Stimulated activated CD4-positive, alpha-beta T cell treated with anti-CD3 and anti-CD28 coated beads, Interleukin-1b, Interleukin-23, amount 100 ng/mL, for 4 hours (primary cell): Measurements from ENCODE around the gene ACKR3.

ENCODE experiments used
- DNase-seq, 2 donors: peaks; one replicate each; pipeline ENCODE4 v3.0.0-alpha.2; 2020; ENCODE audit warnings: low read depth in 2 of 2

The ACKR3 gene

DNA sequence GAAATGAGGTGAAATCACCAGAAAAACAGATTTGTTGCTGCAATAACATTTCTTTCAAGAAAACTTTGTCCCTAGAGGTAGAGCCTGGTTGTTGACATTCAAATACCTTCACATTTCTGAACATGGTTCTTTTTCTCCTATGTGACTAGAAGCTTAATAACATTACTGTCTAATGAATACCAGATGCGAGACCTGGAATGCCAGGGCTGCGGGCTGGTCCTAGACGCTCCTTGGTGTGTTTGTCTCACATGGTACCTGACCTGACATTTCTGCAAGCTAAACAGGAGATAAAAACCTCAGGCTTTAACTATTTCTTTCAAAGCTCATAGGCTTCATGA, 38.5 kb downstream of the ACKR3 start:
- DNase-seq = no peak

DNA sequence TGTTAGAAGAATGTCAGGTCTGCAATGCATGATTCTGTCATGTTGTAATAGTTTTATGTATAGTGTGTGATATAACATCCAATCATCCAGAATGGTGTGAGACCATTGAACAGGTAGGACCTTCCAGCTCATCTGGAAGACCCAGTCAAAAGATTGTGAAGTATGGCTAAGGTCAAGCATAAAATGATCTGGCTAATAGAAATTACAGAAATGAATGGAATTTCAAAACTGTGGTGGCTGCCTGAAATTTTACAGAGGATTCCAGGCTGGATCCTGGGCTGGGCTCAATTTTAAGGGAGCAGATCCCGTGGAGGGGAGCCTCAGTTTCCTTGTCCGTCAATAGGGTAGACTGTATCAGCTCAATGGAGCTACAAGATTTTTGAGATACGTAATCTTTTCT, 39.1 kb downstream of the ACKR3 start:
- no peak for DNase-seq

DNA sequence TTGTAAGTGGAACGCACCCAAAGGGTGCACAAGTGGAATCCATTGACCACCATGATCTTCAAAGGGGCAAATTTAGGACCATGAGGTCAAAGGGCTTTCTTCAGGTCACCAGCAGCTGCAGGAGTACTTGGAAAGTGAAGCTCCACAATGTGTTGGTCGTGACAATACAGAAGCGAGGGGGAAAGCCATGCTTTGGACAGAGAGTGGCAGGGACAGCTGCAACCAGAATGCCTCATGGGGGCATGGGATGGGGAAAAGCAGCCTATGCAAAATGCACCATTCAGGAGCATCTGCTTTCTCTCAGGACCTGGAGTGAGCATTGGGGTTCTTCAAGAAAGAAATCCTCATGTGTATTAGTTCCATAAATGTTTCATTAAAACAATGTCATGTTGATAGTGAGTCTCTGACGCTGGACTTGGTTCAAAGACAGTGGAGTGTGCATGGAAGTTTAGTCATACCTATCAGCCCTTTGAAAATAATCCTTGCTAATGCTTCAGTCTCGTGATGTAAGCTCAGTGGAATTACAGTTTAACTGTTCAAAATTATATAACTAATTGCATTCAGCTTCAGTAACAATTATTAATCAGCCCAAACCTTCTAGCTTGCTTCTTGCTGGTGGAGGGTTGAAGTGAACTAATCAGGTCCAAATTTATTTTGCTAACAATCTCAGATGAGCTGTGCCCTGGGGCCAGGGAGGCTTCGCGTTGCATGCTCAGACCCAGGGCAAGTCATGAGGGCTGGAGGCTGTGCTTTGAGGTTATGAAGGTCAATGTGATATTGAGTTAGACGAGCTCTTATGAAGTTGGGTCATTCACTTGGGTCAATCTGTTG, 41.6 kb downstream of the ACKR3 start:
- no peak for DNase-seq

DNA sequence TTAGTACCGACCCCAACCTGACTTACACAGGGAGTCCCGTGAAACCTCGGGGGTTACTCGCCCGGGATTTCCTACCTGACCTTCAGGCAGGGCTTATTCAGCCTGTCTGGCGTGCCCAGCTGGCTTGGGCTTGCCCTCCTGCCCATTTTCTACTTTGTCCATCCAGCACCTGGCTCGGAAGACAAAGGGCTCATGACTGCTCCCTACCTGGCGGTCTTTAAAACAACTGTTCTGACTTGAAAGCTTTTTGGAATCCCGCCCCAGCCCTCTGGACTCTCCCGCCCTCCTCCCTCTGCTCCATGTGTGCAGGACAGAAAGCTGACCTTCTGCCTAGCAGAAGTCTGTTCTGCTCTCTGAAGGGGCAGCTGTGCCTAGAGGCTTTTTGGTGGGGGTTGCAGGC, 43.1 kb downstream of the ACKR3 start:
- DNase-seq = no peak

DNA sequence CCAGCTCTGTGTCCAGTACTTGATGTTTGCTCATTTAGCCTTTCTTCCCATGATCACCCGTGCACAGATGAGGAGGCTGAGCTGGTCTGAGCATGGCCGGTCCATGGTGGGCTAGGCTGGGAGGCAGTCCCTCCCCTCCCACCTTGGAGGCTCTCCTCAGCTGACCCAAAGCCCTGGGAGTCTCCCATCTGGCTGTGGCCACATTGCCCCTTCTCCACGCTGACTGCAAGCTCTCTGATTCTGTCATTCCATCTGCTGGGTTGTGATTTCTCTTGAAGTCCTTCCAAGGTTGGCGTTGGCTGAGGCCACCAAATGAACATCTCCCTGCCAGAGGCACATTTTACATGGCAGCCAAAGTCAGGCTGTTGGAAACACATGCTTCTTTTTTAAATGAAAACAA, 44.0 kb downstream of the ACKR3 start:
- no peak for DNase-seq

DNA sequence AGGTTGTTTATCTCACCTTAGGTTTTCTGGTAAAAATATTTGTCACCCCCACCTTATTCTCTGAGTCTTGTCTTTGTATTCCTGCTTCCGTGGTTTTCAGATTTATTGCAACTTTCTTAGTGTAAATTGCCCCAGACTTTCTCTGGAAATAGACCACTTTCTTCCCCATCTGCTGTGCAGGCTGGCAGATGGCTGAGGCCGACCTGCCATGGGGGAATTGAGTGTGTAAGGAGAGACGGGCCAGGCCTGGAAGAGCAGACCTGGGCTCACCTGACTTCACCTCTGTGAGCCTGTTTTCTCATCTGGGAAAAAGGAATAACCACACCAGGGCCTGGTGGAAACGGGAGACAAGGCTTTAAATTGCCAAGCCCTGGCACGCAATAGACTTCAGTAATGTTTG, 44.9 kb downstream of the ACKR3 start:
- DNase-seq = no peak

DNA sequence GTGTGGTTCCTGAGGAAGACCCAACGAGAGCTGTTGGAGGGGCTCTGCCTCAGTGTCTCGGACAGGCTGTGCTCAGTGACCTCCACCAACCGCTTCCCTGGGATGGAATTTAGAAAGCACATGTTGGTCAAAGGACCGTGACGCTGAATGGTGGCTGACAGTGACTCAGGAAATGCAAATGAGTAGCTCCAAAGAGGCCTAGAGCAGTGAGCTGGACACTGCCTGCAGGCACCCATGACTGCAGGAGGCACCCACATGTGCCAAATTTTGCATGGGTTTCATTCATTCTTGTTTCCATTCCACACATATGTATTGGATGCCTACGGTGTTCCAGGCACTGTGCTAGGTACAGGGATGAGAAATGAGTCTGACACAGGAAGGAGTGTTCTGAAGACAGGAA, 46.4 kb downstream of the ACKR3 start:
- DNase-seq = no peak

DNA sequence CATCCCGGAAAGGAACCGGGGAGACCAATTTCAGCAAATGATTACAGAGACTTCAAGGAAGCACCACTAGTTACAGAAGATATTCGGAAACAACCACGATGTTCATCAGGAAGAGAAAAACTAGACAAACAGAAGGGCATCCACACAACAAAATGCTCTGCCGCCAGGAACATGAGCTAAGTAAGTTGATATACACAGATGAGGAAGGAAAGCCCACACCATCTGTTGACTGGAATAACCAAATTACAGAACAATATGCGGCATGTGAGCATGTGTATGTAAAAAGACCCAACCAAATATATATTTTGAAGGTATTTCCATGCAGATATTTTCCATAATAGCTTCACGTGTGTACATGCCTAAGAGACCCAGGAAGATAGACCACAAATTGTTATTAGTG, 47.0 kb downstream of the ACKR3 start:
- DNase-seq = no peak

DNA sequence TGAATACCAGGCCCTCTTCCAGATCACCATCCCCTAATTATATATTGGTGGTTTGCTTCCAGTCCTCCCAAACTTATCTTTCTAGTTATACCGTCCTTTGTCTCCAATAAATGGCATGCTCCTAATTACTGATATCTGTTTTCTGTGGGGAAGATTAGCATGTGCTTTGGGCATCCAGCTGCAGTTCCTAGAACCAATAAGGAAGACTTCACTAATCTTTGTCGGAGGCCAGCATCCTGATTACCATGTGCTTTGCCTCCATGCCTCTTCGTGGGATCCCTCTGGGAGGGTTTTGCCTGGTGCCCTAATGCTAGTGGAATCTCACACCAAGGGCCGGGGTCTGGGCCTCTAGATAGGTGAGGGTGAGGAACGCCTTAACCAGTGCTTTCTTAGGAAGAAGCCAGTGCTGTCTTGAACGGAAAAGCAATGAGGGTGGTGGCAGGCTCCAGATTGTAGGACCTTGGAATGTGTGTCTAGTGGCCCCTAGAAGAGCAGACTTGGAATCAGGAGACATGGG, 47.7 kb downstream of the ACKR3 start:
- DNase-seq = no peak

DNA sequence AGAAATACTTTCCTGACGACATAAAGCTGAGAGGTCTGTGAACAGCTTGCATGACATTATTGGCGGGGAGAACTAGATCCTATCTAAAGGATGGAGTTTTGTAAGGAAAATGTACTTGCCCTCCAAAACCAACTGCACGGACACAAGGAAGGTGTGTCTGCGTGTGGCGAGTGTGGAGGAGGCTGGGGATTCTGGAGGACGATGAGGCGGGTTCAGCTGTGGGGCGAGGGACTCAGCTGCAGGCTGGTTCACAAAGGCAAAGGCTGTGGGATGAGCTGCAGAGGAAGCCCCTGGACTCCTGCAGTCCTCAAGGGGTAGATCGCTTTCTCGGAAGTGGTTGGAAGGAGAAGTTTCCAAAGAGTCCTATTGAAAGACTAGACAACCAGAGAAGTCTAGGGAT, 48.2 kb downstream of the ACKR3 start:
- DNase-seq = no peak

DNA sequence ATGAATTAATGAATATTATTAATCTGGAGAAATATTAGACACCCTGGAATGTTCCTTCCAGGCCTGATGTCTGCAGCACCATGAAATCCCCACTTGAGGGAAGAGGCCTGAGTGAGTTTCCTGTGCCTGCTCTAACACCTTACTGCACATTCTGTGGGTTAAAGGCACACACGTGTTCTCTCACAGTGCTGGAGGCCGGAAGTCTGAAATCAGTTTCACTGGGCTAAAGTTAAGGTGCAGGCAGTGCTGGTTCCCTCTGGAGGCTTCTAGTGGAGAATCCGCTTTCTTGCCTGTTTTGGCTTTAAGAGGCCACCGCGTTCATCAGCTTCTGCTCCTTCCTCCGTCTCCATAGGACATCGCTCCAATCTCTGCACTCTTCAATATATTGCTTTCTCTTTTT, 48.7 kb downstream of the ACKR3 start:
- DNase-seq = no peak

DNA sequence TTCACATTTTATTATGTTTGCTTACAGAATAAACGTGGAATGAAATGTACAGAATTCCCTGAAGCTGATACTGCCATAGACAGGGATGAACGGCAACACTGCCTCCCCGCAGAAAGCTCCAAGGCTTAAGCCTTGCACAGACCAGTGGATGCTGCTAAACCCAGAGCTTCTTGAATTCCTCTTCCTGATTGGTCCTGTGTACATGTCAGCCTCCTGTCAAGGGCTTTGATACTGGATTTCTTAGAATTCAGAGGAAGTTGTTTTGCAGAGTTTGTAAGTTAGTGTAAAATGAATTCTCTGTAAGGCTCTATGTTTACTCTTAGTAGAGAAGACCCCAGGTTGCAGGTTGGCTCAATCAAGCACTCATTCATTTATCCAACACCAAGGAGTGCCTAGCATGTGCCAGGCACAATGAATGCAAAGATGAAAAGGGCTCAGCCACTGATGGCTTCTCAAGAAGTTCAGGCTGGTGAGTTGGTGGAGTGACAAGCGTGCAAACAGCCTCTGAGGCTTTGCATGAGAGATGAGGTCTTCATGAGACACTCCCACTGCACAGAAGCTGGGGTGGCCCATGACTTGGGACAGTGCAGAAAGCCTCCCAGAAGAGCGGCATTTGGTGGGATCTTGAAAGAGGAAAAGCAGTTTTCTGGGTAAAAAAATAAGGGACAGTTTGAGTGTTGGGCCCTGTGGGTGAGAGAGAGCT, 50.4 kb downstream of the ACKR3 start:
- DNase-seq = no peak

DNA sequence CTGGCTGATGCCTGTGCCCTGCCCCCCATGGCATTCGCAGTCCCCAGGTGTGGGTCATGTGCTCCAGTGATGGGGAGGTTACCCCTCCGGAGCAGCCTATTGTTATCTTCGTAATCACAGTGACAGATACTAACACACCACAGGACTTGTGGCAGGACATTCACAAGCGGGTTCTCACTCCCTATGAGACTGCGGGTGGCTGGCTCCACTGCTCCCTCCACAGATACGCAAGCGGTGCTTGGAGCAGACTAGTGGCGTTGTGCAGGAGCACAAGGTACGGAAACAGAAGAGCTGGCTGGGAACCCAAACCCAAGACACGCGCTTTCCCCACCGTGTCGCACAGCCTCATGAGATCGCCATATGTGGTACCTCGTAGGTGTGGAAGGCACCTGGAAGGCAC, 52.2 kb downstream of the ACKR3 start:
- no peak for DNase-seq

DNA sequence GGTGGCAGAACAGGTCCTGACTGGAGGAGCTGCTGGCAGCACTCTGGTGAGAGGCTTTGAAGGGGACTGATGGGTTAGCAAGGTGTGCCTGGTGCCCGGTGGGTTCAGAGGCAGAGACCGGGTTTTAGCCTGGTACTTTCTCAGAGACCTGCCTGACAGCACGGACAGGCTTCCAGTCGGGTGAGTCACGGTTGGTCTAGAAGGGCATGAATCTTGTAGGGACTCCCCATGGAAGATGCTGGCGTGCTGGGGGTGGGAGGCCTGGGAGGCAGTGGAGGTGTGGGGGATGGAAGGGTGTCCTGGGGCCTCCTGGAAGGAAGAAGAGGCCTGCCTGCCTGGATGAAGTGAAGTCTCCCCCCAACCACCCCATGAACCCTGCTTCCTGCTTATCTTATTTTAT, 52.6 kb downstream of the ACKR3 start:
- DNase-seq = no peak

DNA sequence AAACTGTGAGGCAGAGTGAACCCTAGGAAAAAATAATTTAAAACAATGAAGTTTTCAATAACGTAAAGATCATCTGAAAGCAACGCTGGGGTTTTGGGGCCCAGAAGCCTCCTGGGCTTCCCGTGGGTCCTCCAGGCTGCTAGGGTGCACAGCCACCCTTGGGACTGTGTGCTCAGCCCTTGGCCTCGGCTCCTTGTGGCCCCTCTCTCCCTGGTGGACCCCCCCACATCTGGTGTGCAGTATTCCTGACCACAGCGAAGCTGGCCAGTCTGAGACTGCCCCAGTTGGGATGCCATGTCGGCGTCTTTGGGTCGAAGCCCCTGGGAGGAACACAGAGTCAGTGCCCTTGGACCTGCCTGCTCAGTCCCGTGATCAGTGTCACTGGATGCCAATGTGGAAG, 53.0 kb downstream of the ACKR3 start:
- DNase-seq = no peak

DNA sequence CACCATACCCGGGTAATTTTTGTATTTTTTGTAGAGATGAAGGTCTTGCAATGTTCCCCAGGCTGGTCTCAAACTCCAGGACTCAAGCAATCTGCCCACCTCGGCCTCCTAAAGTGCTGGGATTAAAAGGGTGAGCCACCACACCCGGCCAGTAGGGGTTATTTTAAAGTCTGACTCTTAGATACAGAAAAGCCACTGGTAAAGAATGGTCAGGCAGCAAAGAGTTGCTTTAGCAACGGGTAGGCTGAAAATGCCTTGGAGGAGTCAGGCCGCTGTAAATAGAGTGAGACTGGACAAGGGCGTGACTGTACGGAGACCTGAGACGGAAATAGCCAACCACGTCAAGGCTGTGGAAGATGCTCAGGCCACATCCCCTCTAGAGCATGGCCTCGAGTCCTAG, 54.2 kb downstream of the ACKR3 start:
- DNase-seq = no peak

DNA sequence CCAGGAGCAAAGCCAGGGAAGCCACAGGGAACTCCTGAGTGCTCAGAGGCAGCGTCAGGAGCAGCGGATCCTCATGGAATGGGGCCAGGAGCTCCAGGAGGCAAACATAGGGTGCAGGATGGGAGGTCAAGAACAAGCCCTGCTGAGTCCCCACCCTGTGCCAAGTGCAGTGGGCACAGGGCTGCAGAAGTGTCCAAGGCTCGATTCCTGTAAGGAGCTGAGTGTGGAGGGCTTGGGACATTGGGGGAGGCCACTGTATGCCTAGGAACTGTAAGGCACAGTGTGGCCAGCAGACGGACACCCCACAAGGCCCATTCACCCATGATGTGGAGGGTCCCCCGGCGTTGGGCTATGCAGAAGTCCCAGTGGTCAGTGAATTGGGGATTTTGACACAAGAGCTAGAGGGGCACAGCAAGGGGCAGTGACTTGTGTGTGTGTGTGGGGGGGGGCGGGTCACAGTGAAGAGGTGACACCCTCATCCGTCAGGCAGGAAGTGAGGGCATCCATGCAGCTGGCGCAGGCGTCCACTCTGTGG, 55.6 kb downstream of the ACKR3 start:
- DNase-seq = no peak

DNA sequence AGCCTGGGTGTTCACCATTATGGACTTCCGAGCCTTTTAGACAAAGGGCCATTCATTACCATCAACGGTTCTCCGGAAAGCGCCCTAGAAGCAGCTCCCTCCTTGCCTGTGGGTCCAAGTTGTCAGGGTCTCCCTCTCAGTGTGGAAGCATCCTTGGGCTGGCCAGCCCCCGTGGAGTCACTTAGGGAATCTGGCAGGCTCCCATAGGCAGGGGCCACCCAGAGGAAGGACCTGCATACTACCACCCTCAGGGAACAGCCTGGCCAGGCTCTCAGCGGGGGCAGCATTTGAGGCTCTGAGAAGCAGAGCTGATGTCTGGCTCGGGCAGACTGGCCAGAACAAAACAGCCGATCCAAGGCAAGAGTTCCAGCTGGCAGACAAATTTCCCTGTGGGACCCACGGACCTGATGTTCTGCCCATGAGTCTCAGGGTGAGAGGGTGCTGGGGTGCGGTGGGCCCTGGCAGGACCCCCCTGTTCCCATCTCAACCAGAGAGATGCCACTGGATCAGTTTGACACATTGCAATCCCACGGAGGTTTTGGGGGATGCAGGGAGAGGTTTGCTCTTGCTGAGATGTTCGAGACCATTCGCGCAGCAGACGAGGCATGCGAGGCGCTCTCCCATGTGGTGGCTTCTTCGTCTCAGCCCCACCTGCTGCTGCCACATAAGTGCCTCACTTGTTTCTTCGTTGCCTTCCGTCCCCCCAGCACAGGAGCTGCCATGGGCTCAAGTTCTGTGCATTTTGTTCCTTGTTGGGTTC, 56.9 kb downstream of the ACKR3 start:
- no peak for DNase-seq

DNA sequence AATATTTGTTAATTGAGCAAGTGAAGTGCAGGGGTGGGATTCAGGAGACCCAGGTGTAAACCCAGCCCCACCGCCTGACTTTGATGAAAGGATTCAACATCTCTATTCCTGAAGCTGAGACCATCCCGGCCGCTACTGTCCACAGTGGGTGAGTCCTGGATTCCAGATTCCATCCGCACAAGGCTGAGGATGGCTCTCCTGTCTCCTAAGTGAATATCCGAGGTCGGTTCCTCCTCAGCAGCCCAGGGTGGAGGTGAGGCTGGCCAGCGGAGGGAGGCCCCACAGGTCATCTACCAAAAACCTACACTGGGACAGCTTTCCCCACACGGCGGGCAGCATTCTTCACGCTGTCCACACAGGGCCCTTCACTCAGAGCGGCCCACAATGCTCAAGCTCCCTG, 57.6 kb downstream of the ACKR3 start:
- DNase-seq = no peak

DNA sequence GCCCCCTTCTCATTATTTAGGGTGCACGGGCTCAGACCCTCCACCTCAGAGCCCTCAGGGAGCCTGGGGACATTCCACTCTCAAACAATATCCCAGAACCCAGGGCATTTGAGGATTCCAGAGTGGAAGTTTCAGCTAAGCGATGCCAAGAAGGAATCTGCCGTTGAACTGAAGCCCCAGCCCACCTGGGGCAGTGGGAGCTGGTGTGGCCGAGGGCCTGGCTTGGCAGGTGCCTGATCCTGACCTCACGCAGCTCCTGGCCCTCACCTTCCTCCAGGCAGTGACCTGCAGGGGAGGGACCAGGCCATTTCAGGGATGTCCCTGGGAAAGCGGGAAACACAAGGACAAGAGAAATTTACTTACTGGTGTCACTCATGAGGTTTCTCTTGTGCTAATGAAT, 58.2 kb downstream of the ACKR3 start:
- DNase-seq = no peak

DNA sequence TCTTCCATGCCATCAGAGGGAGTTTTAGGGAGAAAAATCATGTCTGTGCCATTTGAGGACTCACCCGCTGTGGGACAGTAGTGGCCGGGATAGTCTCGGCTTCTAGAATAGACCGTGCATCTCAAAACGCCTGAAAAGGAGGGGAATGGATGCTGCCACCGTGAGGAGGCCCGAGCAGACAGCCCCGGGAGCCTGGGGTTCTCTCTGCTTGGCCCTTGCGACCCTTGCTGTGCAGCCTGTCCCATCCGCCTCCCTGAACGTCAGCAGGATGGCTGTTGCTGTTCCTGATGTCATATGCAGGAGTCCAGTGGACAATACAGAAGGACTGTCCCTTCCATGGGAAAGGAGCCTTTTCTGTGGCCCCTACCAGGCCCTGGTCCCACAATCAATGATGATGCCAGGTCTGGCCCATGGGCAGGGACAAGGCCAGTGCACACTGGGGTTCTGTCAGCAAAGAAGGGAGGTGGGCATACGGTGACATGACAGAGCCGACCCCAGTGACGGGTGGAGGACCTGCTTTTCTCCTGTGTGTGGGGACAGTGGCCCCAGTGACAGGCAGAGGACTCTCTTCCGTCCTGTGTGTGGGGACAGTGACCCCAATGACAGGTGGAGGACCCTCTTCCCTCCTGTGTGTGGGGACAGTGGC, 58.8 kb downstream of the ACKR3 start:
- DNase-seq = no peak
